Globus pallidus (tissue), 1 donor: ENCODE data around the gene B4GALT6.
"Not testable (repeated sequence)": the region's sequence is repeated elsewhere in the genome, so short reads cannot be mapped to it uniquely, and the experiment has no call there.

ENCODE experiments used
- DNase-seq: peaks from one replicate; pipeline ENCODE4 v3.0.0-alpha.2; 2015; ENCODE audit warnings: low spot score

Gene B4GALT6, protein sequence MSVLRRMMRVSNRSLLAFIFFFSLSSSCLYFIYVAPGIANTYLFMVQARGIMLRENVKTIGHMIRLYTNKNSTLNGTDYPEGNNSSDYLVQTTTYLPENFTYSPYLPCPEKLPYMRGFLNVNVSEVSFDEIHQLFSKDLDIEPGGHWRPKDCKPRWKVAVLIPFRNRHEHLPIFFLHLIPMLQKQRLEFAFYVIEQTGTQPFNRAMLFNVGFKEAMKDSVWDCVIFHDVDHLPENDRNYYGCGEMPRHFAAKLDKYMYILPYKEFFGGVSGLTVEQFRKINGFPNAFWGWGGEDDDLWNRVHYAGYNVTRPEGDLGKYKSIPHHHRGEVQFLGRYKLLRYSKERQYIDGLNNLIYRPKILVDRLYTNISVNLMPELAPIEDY

GRCh38 chr18:31684279-31685096 is at the start of gene B4GALT6:
Gene B4GALT6, minus strand, starts transcription at chr18:31684581. Its CDS starts 155 bp downstream, at chr18:31684426.
- DNase-seq = peak; percentile 12

DNA sequence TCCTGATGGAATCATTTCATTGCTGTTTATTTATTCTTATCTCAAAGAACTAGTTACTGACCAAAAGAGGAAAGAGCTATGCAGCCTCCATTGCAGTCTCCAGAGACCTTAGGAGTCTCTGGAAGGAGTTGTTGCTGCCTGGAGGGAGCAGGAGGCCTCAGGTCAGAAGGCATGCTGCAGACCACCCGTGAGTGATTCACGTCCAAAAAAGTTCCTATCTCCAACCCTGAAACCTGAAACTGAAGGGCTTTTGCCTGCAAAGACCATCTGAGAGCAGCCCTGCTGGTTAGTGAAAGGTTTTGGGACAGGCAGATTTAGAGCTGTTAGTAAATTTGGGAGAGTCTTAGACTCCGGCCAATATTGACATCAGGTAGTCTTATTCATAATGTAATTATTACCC is 47.2 kb upstream of the B4GALT6 start:
- DNase-seq = no peak

DNA sequence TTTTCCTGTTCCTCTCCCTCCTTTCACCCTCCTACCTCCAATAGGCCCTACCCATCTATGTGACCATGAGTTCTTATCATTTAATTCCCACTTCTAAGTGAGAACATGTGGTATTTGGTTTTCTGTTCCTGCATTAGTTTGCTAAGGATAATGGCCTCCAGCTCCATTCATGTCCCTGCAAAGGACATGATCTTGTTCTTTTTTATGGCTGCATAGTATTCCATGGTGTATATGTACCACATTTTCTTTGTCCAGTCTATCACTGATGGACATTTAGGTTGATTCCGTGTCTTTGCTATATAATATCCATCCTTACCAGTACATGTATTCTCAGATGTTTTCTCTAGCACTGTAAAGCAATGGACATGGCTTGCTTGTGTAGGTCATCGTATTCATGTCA is 44.8 kb upstream of the B4GALT6 start:
- DNase-seq = not testable (repeated sequence)

- DNase-seq = peak; percentile 25
Observed at GRCh38 chr18:31723990-31724711, 39.8 kb upstream of the B4GALT6 start.

GRCh38 chr18:31723639-31723989 is 39.2 kb upstream of the B4GALT6 start:
- DNase-seq = no peak

GRCh38 chr18:31722369-31722957 is 38.1 kb upstream of the B4GALT6 start:
- DNase-seq = peak; percentile 76

DNA sequence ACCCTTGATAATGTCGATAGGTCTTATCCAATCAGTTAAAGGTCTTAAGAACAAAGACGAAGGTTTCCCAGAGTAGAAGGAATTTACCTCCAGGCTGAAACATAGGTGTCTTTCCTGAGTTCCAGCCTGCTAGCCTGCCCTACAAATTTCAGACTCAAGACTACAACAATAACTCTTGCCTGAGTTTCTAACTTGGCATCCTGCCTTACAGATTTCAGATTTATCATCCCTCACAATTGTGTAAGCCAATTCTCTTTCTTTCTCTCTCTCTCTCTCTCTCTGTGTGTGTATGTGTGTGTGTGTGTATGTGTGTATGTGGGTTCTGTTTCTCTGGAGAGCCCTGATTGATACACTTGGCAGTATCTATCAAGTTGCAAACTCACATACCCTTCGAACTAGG is 37.2 kb upstream of the B4GALT6 start:
- no peak for DNase-seq

GRCh38 chr18:31720867-31721266 is 36.5 kb upstream of the B4GALT6 start:
- DNase-seq = no peak

DNA sequence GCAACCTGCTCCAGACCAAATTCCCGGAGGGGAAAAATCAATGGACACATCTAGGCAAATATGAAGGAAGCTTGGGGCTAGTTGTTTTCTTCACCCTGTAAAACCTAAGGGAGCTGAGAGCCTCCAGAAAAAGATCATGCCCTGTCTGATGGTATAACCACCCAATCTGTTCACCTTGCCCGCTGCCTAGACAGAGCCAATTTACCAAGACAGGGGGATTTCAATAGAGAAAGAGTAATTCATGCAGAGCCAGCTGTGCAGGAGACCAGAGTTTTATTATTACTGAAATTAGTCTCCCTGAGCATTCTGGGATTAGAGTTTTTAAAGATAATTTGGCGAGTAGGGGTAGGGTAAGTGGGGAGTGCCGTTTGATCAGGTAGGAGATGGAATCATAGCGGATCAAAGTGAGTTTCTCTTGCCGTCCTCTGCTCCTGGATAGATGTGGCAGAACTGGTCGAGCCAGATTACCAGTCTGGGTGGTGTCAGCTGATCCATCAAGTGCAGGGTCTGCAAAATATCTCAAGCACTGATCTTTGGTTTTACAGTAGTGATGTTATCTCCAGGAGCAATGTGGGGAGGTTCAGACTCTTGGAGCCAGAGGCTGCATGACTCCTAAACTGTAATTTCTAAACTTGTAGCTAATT is 35.1 kb upstream of the B4GALT6 start:
- no peak for DNase-seq

DNA sequence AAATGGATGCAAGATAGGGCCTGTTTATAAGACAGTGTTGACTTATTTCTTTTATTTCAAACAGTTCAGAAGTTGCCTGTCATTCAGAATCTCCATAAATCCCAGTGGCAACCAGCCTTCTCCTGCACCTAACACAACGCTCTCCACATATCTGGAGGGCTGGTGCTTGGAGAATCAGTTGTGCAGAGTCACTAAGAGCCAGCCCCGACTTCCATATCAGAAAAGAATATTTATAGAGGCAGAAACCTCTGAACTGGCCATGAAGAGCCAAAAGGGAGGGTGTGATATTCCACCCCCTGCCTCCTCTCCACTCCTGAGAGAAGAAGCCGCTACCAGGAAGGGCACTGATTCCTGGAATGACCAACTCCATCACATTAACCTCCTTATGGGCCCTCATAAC is 34.0 kb upstream of the B4GALT6 start:
- no peak for DNase-seq

DNA sequence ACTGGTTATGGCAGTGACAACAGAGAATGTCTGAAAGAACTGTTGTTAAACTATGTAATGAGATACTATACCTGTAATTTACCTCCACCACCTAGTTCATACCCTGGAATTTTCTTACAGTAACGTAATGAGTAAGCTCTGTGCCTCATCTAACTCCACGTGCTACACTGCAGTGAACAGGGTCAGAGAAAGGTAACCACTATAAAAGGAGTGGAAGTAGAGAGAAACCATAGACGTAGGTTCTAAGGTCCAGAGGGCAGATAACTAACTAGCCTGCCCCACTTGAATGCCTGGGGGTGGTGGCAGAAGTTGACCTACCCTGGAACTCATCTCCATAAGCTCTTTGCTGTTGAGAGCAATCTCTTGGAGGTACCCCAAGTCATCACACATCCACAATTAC is 32.0 kb upstream of the B4GALT6 start:
- DNase-seq = no peak

DNA sequence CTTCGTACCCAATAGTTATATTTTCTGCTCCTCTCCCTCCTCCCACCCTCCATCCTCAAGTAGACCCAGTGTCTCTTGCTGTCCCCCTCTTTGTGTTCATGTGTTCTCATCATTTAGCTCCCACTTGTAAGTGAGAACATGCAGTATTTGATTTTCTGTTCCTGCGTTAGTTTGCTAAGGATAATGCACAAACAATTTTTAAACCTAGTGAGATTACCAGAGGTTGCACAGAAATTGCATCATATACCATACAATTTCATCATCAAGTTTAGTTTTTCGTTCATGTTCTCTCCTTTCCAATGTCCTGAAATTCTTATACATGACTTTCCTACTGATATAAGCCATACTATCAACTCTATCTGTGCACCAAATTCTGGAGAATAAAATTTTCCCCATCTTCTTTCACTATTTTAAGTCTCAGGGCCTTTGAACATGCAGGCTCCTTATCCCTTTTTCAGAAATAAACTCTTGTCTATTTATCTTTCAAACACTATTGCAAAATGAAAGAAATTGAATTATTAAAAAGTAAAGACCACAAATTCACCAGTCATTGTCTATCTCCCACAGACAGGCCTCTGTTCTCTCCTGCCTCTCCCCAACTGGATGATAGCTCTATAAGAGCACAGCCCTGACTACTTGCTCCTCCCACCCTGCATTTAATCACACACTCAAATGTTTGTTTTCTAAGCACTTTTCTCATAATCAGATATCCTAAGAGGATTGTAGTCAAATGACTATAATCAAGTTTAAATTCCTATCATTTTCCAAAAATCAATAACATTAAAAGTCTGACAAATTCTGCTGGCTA is 27.2 kb upstream of the B4GALT6 start:
- no peak for DNase-seq

GRCh38 chr18:31710826-31711225 is 26.4 kb upstream of the B4GALT6 start:
- no peak for DNase-seq

DNA sequence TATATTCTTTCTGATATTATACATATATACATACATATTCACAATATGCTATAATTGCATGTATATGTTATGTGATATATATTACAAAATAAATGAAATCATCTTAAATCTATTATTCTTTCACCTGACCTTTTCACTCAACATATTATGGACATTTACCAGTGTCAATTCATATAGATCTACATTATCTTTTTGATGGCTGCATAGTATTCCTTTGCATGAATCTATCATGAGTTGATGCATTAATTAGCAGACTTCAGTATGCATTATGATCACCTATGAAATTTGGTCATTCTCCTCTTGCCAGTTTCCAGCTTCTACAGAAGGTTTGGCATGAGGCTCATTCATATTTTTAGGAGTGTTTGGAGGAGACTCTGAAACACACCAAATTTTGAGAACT is 23.4 kb upstream of the B4GALT6 start:
- DNase-seq = no peak

DNA sequence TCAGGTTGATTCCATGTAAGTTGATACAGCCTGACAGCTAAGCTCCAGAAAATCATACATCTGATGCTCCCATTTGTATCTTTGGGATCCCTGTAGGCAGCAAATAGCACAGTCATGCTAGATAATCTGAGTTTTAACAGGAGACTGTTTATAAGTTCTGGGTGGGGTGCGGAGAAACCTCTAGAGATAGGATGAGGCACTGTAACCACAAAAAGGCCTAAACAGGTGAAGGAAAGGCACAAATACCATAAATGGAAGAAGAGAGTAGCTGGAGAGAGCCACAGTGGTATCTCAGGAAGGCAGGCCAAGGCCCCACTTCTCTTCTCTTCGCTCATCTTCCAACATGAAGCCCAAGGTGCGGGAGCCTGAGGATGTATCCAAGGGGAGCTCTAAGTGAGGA is 18.1 kb upstream of the B4GALT6 start:
- no peak for DNase-seq

- no peak for DNase-seq
Observed at GRCh38 chr18:31701744-31702143, 17.4 kb upstream of the B4GALT6 start.

DNA sequence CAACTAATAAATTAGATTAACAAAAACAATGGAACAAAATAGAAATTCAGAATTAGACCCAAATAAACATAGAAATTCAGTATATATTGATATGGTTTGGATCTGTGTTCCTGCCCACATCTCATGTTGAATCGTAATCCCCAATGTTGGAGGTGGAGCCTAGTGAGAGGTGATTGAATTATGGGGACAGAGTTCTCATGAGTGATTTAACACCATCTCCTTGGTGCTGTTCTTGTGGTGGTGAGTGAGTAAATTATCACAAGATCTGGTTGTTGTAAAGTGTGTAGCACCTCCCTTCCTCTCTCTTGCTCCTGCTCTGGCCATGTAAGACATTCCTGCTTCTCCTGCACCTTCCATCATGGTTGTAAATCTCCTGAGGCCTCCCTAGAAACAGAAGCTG is 16.6 kb upstream of the B4GALT6 start:
- no peak for DNase-seq

GRCh38 chr18:31697351-31698298 is 13.2 kb upstream of the B4GALT6 start:
- no peak for DNase-seq

DNA sequence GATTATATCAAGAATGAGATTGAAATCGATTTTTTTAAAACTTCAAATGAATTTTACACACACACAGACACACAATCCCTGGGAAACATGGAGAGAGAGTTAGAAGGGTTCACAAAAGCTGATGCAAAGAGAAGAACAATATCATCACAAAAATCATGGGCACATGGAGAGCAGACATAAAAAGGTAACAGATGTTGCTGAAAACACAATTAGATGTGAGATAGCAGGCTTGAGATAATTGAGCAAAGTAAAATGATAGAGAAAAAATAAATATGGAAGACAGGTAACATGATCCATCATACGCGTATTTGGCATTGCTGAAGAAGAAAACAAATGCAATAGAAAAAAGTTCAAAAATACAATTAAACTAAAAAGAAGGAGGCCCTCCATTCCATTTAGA is 11.6 kb upstream of the B4GALT6 start:
- no peak for DNase-seq

GRCh38 chr18:31694297-31694696 is 9.9 kb upstream of the B4GALT6 start:
- no peak for DNase-seq
